ENCODE measurements around the gene ANKRD33B.

The ANKRD33B gene

DNA sequence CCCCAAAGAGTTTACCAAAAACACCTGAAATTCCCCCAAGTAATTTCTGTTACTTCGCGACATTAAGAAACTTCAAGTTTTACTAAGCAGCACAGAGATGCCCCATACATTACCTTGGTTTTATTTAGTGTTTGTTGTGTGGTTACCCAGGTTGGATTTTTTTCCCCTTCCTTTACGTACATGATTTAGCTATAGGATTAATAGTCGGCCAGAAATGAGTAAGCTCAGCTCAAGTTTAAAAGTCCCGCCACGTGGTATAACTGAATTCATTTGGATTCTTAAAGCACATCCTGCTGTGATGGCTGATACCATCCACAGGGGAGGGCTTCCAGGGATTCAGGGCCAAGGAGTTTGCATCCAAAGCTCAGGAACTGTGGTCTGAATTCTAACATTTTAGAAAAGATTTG, 121.2 kb downstream of the ANKRD33B start:
- no peak overlapping the region for H3K27ac Mint-ChIP-seq
- H3K4me3 Mint-ChIP-seq = no peak overlapping the region
- no peaks in the 10 kb centered on the region for H3K9me3 Mint-ChIP-seq (ENCODE audit: low read depth)
- no peaks in the 10 kb centered on the region for H3K27me3 Mint-ChIP-seq
- peaks cover 11% of the 10 kb centered on the region for H3K36me3 Mint-ChIP-seq
- no peaks in the 10 kb centered on the region for H3K4me1 Mint-ChIP-seq (ENCODE audit: low read depth)

DNA sequence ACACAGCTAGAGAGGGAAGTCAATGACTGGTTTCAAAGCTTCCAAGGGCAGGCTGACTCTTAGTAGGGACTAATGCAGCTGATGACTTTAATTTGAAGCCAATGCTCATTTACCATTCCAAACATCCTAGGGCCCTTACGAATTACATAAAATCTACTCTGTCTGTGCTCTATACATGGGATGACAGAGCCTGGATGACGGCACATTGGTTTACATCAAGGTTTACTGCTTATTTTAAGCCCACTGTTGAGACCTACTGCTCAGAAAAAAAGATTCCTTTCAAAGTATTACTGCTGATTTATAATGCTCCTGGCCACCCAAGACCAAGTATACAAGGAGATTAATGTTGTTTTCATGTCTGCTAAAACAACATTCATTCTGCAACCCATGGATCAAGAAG, 123.0 kb downstream of the ANKRD33B start:
- Mint-ChIP-seq H3K27ac (no peak overlapping the region), H3K4me3 (no peak overlapping the region), H3K27me3 (no peaks in the 10 kb centered on the region), H3K9me3 (ENCODE audit: low read depth) (no peaks in the 10 kb centered on the region), H3K4me1 (ENCODE audit: low read depth) (no peaks in the 10 kb centered on the region), H3K36me3 (peaks cover 16% of the 10 kb centered on the region)

DNA sequence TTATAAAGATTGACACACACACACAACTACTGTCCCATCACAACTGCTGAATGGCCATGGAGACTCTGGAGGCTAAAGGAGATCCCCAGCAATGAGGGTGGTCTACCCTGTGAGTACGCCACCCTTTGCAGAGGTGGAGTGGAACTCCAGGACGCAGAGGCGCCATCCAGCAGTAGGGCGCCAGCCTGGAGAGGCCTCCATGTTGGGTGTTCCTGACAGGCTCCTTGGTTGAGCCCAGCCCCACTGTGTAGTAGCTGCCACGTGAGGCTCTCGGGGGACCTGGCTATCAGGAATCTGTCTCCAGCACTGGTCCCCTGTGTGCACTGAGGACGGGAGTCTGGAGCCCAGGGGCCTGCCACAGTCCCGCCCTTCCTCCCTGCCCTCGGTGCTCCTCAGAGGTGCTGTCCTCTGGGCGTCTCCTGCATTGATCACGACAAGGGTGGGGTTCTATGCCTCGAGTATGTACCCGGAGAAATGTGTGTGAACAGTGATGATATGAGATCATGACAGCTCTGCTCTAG, 124.8 kb downstream of the ANKRD33B start:
- Mint-ChIP-seq H3K9me3 (ENCODE audit: low read depth) (no peaks in the 10 kb centered on the region), H3K27ac (no peak overlapping the region), H3K27me3 (no peaks in the 10 kb centered on the region), H3K4me3 (no peak overlapping the region), H3K4me1 (ENCODE audit: low read depth) (no peaks in the 10 kb centered on the region), H3K36me3 (peaks cover 16% of the 10 kb centered on the region)

DNA sequence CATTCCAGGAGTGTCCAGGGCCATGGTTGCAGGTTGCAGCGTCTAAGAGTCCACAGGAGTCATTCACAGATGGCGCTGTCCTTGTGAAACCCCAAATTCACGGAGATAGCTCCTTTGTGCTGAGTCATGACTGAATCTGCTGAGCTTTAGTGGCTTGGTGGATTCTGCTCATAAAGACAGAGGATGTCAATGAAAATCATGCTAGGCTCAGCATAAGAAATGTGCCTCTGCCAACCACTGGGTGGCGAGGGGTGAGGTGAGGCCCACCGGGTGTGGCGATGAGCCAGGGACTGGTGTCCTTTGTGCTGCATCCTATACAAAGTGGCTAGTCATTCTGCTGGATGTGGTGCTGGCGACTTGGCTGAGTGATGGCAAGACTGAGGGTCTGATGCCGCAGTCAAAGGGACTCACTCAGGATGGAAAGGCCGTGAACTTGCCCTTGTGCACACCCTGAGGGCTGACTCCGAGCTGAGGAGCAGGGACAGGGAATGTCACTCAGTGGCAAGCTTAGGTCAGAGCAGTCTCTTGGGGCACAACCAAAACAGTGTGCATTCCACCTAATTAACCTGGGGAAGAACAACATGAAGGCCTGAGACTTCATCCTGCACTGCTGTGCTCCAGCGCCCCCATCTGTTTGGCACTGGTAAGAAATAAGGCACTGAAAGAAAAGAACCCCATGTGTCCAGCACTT, 125.7 kb downstream of the ANKRD33B start:
- Mint-ChIP-seq H3K9me3 (ENCODE audit: low read depth) (no peaks in the 10 kb centered on the region), H3K27ac (no peak overlapping the region), H3K4me3 (no peak overlapping the region), H3K4me1 (ENCODE audit: low read depth) (no peaks in the 10 kb centered on the region), H3K27me3 (no peaks in the 10 kb centered on the region), H3K36me3 (peaks cover 14% of the 10 kb centered on the region)

DNA sequence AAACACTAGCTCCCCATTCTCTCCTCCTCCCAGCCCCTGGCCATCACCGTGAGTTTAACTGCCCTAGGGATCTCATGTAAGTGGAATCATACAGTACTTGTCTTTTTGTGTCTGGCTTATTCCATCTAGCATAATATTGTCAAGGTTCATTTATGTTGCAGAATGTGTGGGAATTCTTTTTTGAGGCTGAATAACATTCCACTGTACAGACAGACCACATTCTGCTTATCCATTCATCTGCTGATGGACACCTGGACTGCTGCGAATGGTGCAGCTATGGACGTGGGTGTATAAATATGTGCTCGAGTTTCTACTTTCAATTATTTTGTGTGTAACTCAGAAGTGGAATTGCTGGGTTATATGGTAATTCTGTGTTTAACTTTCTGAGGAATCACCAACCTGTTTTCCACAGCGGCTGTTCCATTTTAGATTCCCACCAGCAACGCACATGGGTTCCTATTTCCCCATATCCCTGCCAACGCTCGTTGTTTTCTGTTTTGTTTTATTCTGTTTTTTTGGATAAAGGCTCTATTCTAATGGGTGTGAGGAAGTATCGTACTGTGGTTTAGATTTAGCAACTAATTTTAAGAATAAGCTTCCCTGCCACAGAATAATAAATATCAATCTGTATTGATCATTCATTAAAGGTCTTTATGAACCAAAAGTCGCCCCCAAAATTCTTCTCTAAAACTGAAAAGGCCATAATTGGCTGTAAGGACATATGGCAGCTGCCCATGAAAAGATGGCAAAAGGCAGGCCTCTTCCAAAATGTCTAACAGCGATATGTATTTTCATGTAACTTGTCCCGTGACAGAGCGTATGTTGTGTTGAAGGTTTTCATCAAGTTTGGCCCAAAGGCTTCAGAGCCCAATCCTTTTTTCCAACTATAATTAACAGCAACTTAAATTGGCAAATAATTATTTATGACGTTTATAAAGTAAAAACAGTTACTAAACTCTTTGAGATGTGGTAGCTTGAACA, 126.9 kb downstream of the ANKRD33B start:
- Mint-ChIP-seq H3K27me3 (no peaks in the 10 kb centered on the region), H3K4me1 (ENCODE audit: low read depth) (peaks cover 2% of the 10 kb centered on the region), H3K36me3 (peaks cover 14% of the 10 kb centered on the region), H3K9me3 (ENCODE audit: low read depth) (no peaks in the 10 kb centered on the region), H3K27ac (no peak overlapping the region), H3K4me3 (no peak overlapping the region)

DNA sequence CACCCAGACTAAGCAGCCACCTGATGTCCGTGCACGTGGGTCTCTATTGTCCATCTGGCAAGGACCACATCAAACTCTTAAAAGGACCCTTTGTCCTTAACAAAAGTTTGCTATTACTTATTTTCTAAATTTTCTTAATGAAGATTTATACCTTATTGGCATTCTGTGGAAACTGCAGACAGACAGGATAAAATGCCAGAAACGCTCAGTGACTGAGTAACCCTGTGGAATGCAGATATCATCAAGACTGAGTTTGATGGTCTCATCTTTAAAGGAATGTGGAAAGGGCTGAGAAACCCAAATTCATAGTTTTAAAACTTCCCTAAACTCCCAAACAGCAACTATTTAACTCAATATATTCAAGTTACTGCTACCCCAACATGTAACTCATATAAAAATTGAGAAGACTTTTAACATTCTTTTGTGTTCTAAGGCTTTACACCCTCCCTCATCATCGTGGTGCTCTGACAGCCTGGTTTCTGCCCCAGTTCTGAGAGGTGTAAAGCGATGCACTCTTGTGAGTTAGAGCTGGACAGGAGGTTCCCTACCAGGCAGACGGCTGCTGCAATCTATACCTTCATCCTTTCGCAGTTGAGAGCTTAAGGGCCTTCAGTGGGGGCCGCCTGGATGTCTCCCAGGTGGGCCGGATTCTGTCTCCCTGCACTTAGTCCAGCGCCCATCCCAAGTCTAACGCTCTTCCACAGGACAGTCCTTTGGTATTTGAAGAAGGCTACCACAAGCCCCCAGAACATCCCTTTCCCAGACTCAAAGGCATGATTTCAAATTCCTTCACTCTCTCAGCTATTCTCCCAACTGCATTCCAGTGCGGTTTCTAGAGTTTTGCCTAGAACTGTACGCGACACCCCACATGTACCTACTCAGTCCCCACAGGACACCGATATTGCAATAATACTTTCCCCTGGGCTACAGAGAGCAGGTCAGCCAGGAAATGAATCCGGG, 128.2 kb downstream of the ANKRD33B start:
- Mint-ChIP-seq H3K36me3 (peaks cover 9% of the 10 kb centered on the region), H3K4me1 (ENCODE audit: low read depth) (peaks cover 15% of the 10 kb centered on the region), H3K27ac (no peak overlapping the region), H3K9me3 (ENCODE audit: low read depth) (no peaks in the 10 kb centered on the region), H3K4me3 (no peak overlapping the region), H3K27me3 (no peaks in the 10 kb centered on the region)

DNA sequence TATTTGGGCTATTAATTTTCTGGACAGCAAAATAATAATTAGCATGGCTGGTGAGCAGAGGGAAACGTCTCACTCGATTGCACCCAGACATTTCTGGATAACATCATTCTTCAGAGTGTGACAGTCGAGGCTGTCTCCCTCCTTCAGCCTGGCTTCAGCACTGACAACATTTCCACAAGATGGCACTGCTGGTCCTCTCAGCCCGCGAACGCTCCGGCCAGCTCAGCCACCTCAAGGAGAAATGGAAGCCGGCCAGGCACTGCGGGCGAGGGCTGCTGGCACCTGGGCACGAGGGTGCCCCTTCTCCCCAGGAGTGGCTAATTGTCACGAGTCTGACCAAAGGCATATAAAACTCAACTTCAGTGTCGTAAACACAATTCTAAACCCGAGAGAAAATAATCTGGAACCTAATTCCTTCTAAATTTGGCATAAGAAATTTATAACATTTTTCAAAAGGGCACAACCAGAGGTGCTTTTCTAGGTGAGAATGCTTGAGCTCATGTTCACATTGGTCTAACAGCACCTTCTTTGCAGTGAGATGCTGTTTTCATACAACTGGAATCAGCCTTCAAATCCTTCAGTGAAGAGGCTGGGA, 131.3 kb downstream of the ANKRD33B start:
- no peak overlapping the region for H3K27ac Mint-ChIP-seq
- H3K27me3 Mint-ChIP-seq = no peaks in the 10 kb centered on the region
- no peak overlapping the region for H3K4me3 Mint-ChIP-seq
- H3K9me3 Mint-ChIP-seq (ENCODE audit: low read depth) = no peaks in the 10 kb centered on the region
- peaks cover 7% of the 10 kb centered on the region for H3K36me3 Mint-ChIP-seq
- peaks cover 30% of the 10 kb centered on the region for H3K4me1 Mint-ChIP-seq (ENCODE audit: low read depth)

DNA sequence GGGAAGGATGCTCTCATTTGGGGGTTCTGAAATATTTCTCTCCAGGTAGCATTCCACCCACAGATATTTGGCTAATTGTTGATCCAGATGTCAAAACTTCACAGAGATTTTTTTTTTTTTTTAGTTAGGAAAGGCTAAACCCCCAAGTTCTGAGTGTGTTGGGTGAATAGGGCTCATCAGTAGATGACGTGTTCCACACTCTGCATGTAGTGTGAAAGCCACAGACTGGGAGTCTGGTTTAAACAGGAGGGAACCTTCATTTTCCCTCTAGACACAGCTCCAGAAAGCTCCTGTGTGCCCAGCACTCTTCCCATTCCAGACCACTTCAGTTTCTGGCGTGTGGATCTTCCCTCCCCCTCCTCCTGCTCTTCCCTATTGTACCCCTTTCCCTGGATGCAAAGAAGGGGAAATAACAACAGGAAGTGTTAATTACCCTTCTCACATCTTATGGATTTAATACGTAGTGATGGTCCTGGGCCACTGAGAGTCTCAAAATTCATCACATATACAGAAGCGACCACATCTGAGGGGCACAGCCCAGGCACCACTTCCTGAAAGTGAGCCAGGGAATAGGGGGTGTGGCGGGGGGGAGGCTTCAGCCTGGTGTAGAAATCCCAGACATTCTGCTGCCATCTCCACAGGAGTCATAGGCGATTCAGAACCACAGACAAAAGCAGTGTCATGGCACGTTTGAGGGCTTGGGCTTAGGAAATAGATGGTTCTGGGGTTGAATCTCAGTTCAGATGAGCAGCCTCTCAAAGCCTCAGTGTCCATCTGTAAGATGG, 132.1 kb downstream of the ANKRD33B start:
- Mint-ChIP-seq H3K9me3 (ENCODE audit: low read depth) (no peaks in the 10 kb centered on the region), H3K36me3 (peaks cover 3% of the 10 kb centered on the region), H3K4me3 (no peak overlapping the region), H3K4me1 (ENCODE audit: low read depth) (peaks cover 32% of the 10 kb centered on the region), H3K27me3 (no peaks in the 10 kb centered on the region), H3K27ac (no peak overlapping the region)

DNA sequence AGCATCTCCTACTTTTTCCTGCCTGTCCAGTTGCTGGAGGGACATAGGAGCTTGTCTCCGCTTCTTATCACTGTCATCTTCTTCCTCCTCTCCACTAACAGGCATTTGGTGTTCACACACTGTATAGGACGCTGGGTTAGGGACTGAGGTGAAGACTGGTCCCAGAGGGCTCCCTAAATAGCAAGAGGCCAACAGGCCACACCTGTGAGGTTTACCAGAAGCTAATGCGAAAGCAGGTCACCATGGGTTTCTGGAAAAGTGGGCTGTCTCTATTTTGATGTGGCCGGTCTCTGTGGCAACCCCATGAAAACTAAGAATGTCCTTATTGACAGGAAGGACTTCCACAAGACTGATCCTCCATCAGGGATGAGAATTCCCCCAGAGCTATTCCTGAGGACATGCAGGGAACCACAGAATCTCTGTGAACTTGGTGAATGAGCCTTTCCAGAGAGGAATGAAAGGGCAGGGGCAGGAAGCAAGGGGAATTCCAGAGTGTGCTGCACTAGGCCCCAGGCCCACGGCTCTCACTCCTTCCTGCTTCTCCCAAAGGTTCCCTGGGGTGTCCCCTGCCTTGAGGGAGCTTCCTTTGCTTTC, 135.5 kb downstream of the ANKRD33B start:
- no peaks in the 10 kb centered on the region for H3K27me3 Mint-ChIP-seq
- H3K4me1 Mint-ChIP-seq (ENCODE audit: low read depth) = peaks cover 38% of the 10 kb centered on the region
- peaks cover 2% of the 10 kb centered on the region for H3K36me3 Mint-ChIP-seq
- no peak overlapping the region for H3K27ac Mint-ChIP-seq
- no peak overlapping the region for H3K4me3 Mint-ChIP-seq
- no peaks in the 10 kb centered on the region for H3K9me3 Mint-ChIP-seq (ENCODE audit: low read depth)

DNA sequence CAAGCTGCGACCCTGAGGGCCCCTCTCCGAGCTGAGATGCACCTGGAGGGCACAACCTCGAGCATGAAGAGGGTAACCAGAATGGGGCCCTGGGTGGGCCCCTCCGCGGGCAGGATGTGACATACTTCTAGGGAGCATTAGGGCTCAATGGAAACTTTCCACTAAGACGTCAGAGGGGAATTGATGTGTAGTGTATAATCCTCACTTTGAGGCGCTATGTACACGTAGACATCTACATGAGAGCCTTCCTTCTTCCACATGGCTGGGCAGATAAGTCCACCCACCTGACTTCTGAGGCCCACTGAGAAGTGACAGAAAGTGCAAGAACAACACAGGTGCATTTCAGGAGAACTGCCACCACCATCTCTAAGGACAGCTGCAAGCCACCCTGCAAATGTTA, 136.1 kb downstream of the ANKRD33B start:
- Mint-ChIP-seq H3K27me3 (no peaks in the 10 kb centered on the region), H3K9me3 (ENCODE audit: low read depth) (no peaks in the 10 kb centered on the region), H3K27ac (no peak overlapping the region), H3K36me3 (peaks cover 2% of the 10 kb centered on the region), H3K4me3 (no peak overlapping the region), H3K4me1 (ENCODE audit: low read depth) (peaks cover 43% of the 10 kb centered on the region)

DNA sequence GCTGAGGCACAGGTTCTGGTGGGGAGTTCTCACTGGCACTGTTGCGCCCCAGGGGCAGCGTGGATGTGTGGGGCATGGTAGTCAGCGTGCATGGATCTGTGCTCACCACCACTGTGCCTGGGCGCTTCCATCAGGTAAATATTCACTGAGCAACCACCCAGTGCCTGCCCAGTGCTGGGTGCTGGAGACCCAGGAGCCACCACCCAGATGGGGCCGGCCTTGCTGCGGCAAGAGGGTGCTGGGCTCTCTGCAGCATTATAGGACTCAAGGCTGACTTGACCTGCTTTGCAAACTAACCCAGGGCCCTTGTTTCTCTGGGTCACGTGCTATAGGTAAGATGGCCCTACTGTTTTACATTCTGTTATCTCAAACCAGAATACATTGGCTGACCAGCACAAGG, 136.6 kb downstream of the ANKRD33B start:
- Mint-ChIP-seq H3K4me1 (ENCODE audit: low read depth) (peaks cover 46% of the 10 kb centered on the region), H3K9me3 (ENCODE audit: low read depth) (no peaks in the 10 kb centered on the region), H3K27ac (no peak overlapping the region), H3K27me3 (no peaks in the 10 kb centered on the region), H3K4me3 (no peak overlapping the region), H3K36me3 (peaks cover 2% of the 10 kb centered on the region)

DNA sequence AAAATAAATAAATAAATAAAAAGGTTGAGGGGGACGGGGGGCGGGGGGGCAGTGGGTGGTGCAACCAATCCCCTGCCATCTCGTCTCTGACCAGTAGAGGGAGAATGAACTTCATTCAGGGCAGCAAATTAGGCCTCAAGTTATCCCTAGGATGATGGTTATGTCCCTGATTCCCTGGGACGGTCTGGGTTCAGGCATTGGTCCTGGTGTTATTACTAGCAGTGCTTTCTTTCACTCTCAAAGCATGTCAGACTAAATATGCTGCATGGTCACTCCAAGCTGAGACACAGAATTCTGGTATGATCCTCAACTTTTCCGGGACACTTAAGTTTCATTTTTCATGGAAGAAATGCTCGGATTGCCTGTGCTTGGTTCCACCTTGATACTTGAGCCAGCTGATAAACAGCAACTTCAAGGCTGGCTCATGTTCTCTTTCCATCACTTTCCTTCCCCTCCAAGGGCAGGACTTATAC, 137.7 kb downstream of the ANKRD33B start:
- peaks cover 2% of the 10 kb centered on the region for H3K36me3 Mint-ChIP-seq
- no peaks in the 10 kb centered on the region for H3K9me3 Mint-ChIP-seq (ENCODE audit: low read depth)
- H3K27me3 Mint-ChIP-seq = no peaks in the 10 kb centered on the region
- H3K4me3 Mint-ChIP-seq = no peak overlapping the region
- H3K27ac Mint-ChIP-seq = no peak overlapping the region
- peaks cover 49% of the 10 kb centered on the region for H3K4me1 Mint-ChIP-seq (ENCODE audit: low read depth)

DNA sequence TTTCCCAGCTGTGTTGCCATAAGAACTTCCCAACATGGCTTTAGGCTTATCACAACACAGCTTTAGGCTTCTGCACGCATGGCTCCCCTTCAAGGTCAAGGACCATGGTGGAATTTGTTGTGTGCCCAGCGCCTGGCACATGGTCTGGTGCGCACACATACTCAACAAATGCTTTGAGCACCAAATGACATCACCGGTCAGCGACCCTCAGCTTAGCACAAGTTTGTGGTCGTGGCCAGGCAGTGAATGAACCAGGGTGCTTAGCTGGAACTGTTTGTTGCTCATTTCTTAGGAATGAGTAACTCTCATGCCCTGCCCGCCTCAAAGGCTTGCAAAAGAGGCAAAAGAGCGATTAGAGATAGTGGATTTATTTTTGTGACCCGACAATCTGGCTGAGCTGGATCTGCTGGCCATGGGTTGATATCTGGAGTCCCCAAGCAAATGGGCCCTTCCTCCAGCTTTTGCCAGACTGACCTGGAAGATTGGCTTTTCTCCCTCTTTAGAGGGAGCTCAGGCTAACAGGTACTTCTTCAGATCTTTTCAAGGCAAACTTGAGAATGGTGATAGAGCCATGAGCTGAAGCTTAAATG, 138.3 kb downstream of the ANKRD33B start:
- H3K27ac Mint-ChIP-seq = no peak overlapping the region
- peaks cover 46% of the 10 kb centered on the region for H3K4me1 Mint-ChIP-seq (ENCODE audit: low read depth)
- no peaks in the 10 kb centered on the region for H3K9me3 Mint-ChIP-seq (ENCODE audit: low read depth)
- H3K27me3 Mint-ChIP-seq = no peaks in the 10 kb centered on the region
- no peak overlapping the region for H3K4me3 Mint-ChIP-seq
- H3K36me3 Mint-ChIP-seq = peaks cover 2% of the 10 kb centered on the region
